Dermis microvascular lymphatic vessel endothelial cell (primary cell): Measurements from ENCODE around the gene EML5. TPM values are rescaled to one million over a fixed set of nuclear protein-coding genes. Genes with fewer than 3 reads are reported as not detected.
"Not testable (repeated sequence)": the region's sequence is repeated elsewhere in the genome, so short reads cannot be mapped to it uniquely, and the experiment has no call there.

Experiments used
- DNase-seq, 2 donors: peaks; one replicate each; pipeline versions ENCODE4 v3.0.0 to v3.0.0-alpha.2; 2010; ENCODE audit warnings: low read depth in 2 of 2
- total RNA-seq: library from RNA; depleted of rRNA; stranded (reverse); fragments of >200 nt; gene quantifications from 2 replicates; pipeline ENCODE4 v1.2.1, GENCODE V29; 2014

The EML5 gene
- total RNA-seq, 1 donor from 2014 or later, result 0.13 TPM

GRCh38 chr14:88804035-88804434, 11.3 kb upstream of the EML5 start:
- no peak for DNase-seq

DNA sequence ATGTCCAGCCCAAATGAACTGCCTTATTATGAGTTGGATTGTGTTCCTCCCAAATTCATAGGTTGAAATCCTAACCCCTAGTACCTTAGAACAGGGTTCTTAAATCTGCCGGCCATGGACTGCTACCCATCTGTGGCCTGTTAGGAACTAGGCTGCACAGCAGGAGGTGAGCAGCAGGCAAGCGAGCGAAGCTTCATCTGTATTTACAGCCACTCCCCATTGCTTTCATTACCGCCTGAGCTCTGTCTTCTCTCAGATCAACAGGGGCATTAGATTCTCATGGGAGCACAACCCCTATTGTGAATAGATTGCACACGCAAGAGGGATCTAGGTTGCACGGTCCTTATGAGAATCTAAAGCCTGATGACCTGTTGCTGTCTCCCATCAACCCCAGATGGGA, 9.8 kb upstream of the EML5 start:
- no peak for DNase-seq

DNA sequence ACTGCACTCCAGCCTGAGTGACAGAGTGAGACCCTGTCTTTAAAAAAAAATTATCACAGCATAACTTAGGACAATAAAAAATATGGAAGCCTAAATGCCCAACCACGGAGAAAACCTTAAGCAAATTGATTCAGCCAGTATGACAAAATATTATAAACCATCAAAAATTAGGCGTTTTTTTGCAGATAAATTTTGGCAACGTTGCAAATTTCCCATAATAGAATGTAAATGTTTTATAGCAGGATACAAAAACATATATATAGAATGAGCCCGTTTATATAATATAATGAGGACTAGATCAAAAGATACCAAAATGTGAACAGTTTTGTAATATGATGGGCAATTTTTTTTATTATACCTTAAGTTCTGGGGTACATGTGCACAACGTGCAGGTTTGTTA, 6.8 kb upstream of the EML5 start:
- DNase-seq, result no peak

- DNase-seq, result no peak
Measured at GRCh38 chr14:88798156-88798555, 5.4 kb upstream of the EML5 start.

- no peak for DNase-seq
Measured at GRCh38 chr14:88793259-88793625, 489 bp upstream of the EML5 start.

- DNase-seq, result no peak
Measured at GRCh38 chr14:88791629-88792472, 902 bp downstream of the EML5 start.

DNA sequence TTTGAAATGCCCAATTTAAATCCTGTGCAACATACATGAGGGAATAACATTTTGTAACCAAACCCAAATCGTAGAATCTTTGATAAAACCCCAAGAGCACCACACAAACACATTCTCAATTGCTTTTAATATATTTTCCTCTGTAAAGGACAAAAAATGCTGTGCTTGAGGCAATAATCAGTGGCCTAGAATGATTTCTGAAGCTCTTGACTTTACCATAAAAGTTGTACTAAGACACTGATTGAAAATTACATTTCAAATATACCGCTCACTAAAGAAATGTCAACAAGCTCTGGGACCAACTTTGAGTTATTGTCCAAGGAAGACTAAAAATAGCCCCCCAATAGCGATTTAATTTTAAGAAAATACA, 1.5 kb downstream of the EML5 start:
- DNase-seq, result no peak

- no peak for DNase-seq
Measured at GRCh38 chr14:88790501-88791251, 2.1 kb downstream of the EML5 start.

GRCh38 chr14:88789573-88789972, 3.2 kb downstream of the EML5 start:
- DNase-seq, result not testable (repeated sequence)

DNA sequence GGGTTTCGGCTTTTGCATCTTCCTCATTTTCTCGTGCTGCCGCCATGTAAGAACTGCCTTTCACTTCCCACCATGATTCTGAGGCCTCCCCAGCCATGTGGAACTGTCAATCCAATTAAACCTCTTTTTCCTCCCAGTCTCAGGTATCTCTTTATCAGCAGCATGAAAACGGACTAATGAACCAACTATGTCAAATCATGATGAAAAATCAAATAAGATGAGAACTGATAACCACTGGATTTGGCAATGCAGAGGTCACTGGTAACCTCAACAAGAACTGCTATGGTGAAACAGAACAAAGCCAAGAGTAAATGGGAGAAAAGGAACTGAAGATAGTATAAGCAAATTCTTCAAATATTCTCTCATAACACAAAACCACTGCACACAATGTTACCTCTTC, 6.0 kb downstream of the EML5 start:
- no peak for DNase-seq

GRCh38 chr14:88785911-88786310, 6.8 kb downstream of the EML5 start:
- DNase-seq, result no peak

- DNase-seq, result no peak
Measured at GRCh38 chr14:88775532-88775931, 17.2 kb downstream of the EML5 start.

- no peak for DNase-seq
Measured at GRCh38 chr14:88770736-88771135, 22.0 kb downstream of the EML5 start.

DNA sequence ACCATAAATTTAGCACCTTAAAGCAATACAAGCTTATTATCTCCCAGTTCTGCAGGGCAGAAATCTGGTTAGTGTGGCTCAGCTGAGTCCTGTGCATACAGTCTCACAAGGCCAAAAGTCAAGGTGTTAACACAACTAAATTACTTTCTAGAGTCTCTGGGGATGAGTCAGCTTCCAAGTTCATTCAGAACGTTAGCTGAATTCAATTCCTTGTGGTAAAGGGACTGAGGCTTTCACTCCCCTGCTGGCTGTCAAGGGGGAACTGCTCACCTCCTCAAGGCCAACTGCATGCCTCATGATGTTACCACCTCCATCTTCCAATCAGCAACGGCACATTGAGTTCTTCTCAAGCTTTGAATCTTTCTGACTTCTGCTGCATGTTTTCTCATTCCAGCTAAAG, 27.6 kb downstream of the EML5 start:
- DNase-seq, result no peak

- DNase-seq, result no peak
Measured at GRCh38 chr14:88753873-88754272, 38.9 kb downstream of the EML5 start.

- no peak for DNase-seq
Measured at GRCh38 chr14:88750945-88751344, 41.8 kb downstream of the EML5 start.

GRCh38 chr14:88750413-88750812, 42.3 kb downstream of the EML5 start:
- DNase-seq, result no peak

- no peak for DNase-seq
Measured at GRCh38 chr14:88749139-88749538, 43.6 kb downstream of the EML5 start.

DNA sequence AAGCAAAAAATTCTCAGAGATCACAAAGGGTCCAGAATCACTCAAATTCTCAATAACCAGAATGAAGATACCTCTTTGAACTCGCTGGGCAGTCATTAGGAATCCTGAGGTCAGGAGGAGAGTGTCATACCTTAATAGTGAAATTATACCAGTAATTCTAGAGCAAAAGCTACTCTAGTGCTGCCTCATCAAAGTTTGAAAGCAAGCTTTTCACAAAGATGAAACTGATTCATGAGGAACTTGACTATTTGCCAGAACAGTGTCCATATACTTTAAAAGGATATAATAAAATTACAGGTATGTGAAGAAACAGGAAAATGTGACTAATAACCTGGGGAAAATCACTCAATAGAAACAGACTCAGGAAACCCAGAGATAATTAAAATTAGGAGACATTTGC, 44.5 kb downstream of the EML5 start:
- no peak for DNase-seq

DNA sequence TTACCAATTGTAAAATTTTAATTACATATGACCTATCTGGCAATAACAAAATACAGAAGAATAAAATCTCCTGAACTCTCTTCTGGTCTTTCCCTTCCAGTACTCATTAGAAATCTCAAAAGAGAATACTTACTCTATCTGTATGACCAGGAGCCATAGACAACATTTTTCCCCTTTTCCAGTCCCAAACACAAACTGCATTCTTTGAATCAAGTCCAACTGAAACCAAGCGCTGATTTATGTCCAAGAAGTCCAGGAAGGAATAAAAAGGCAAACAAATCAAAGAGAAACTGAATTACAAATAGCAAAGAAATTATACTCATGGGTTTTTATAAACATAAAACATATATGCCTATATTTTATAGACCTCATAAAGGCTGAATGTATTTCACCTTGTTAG, 46.7 kb downstream of the EML5 start:
- DNase-seq, result no peak

DNA sequence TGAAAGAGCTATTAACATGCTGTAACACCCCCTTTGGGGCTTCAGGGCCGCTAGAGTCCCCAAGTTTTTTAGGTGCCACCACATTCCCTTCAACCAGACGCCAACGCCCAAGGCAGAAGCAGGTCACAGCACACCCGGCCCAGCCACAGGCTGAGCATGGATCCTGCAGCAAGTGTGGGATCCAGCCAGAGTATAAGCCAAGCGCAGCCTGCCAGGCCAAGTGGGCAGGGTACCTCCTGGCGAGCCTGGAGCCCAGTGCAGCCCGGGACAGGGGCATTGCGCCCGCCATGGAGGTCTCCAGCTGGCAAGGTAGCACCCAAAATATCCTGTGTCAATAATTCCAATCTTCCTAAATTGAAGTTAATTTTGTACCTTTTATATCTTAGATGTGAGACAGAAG, 55.5 kb downstream of the EML5 start:
- DNase-seq, result no peak

DNA sequence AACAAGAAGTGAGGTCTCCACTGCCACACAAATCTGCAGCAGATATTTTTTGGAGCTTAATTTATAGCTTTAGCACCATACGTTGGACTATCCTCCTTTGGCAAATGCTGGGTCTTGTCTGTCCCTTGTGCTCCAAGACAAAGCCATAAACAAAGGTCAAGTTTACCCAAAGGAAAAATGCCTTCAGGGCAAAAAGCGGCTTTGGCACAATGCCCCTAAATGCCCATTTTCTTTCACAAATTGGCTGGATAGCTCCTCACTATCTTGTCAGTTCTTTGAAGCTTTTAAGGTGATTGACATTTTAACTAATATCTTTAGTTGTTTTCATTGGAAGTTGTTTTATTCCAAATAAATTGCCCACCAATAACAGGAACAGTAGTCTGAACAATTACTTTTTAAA, 59.6 kb downstream of the EML5 start:
- no peak for DNase-seq

GRCh38 chr14:88729159-88729558, 63.6 kb downstream of the EML5 start:
- DNase-seq, result no peak
